ENCODE data around the gene METRNL.

The METRNL gene

DNA sequence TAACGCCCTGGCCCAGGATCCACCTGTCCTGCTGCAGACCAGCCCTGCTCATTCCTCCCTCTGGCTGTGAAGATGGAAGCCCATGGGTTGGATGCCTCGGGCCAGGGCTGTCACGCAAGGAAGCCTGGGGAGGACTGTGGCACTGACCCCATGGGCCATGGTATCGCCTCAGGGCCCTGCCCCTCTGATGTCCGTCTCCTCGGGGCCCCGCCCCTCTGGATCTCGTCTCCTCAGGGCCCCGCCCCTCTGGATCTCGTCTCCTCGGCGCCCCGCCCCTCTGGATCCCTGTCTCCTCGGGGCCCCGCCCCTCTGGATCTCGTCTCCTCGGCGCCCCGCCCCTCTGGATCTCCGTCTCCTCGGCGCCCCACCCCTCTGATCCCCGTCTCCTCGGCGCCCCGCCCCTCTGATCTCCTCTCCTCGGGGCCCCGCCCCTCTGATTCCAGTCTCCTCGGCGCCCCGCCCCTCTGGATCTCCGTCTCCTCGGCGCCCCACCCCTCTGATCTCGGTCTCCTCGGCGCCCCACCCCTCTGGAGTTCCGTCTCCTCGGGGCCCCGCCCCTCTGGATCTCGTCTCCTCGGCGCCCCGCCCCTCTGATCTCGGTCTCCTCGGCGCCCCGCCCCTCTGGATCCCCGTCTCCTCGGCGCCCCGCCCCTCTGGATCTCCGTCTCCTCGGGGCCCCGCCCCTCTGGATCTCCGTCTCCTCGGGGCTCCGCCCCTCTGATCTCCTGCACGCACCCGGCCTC, 24.0 kb downstream of the METRNL start:
- Histone ChIP-seq H3K27ac (ENCODE audit: low read depth, low read length, poor library complexity, severe bottlenecking) (no peak overlapping the region), H3K9me2 (ENCODE audit: low read depth, low read length) (no peaks in the 10 kb centered on the region), H3K9ac (ENCODE audit: low read length) (no peak overlapping the region), H3K4me1 (ENCODE audit: insufficient read depth, low read length, severe bottlenecking) (peaks cover 15% of the 10 kb centered on the region), H3F3A (ENCODE audit: insufficient read depth, low read length) (0 out of 2 replicates have a peak, but pooled peaks cover 5% of the 10 kb centered on the region), H3K9me3 (ENCODE audit: low read length) (no peaks in the 10 kb centered on the region), H3K79me2 (ENCODE audit: insufficient read depth, low read length) (no peaks in the 10 kb centered on the region), H2AFZ (ENCODE audit: low read length) (no peak overlapping the region), H3K36me3 (ENCODE audit: insufficient read depth, low read length) (no peaks in the 10 kb centered on the region), H3K4me2 (ENCODE audit: low read length) (no peak overlapping the region), H3K4me3 (ENCODE audit: low read depth, low read length, poor library complexity, severe bottlenecking) (no peak overlapping the region), H4K20me1 (ENCODE audit: insufficient read depth, low read length) (no peaks in the 10 kb centered on the region), H3K27me3 (ENCODE audit: insufficient read depth, low read length) (peaks cover 7% of the 10 kb centered on the region; the same call in 1 of the 2 replicates)
- TF ChIP-seq, protein P1, sequence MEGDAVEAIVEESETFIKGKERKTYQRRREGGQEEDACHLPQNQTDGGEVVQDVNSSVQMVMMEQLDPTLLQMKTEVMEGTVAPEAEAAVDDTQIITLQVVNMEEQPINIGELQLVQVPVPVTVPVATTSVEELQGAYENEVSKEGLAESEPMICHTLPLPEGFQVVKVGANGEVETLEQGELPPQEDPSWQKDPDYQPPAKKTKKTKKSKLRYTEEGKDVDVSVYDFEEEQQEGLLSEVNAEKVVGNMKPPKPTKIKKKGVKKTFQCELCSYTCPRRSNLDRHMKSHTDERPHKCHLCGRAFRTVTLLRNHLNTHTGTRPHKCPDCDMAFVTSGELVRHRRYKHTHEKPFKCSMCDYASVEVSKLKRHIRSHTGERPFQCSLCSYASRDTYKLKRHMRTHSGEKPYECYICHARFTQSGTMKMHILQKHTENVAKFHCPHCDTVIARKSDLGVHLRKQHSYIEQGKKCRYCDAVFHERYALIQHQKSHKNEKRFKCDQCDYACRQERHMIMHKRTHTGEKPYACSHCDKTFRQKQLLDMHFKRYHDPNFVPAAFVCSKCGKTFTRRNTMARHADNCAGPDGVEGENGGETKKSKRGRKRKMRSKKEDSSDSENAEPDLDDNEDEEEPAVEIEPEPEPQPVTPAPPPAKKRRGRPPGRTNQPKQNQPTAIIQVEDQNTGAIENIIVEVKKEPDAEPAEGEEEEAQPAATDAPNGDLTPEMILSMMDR (IDR thresholded peaks at IDR 0.05; ENCODE audit: low read length) = no peak
- TF ChIP-seq EZH2 (IDR thresholded peaks at IDR 0.05; ENCODE audit: borderline replicate concordance, low read length) = no peak

DNA sequence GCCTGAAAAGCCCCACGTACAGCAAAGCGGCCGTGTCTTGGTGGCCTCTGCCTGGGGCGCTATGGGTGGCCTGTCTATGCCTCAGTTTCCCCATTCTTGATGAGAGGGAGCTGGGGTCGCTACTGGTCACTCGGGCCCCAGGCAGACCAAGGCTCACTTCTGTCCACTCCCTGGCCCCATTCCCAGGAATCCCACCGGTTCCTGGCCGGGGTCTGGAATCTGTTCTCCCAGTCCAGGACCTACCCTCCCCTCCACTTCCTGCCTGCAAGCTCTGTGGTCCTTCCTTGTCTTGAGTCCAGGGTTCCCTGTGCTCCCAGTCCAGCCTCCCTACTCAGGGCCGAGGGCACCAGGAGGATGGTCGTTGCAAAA, 24.5 kb downstream of the METRNL start:
- Histone ChIP-seq H3F3A (ENCODE audit: insufficient read depth, low read length) (0 out of 2 replicates have a peak, but pooled peaks cover 5% of the 10 kb centered on the region), H2AFZ (ENCODE audit: low read length) (no peak overlapping the region), H3K9ac (ENCODE audit: low read length) (no peak overlapping the region), H3K27ac (ENCODE audit: low read depth, low read length, poor library complexity, severe bottlenecking) (no peak overlapping the region), H3K4me1 (ENCODE audit: insufficient read depth, low read length, severe bottlenecking) (peaks cover 14% of the 10 kb centered on the region), H4K20me1 (ENCODE audit: insufficient read depth, low read length) (no peaks in the 10 kb centered on the region), H3K36me3 (ENCODE audit: insufficient read depth, low read length) (no peaks in the 10 kb centered on the region), H3K27me3 (ENCODE audit: insufficient read depth, low read length) (peaks cover 7% of the 10 kb centered on the region; the same call in 1 of the 2 replicates), H3K9me2 (ENCODE audit: low read depth, low read length) (no peaks in the 10 kb centered on the region), H3K9me3 (ENCODE audit: low read length) (no peaks in the 10 kb centered on the region), H3K4me2 (ENCODE audit: low read length) (no peak overlapping the region), H3K79me2 (ENCODE audit: insufficient read depth, low read length) (no peaks in the 10 kb centered on the region), H3K4me3 (ENCODE audit: low read depth, low read length, poor library complexity, severe bottlenecking) (no peak overlapping the region)
- TF ChIP-seq, protein P1 (IDR thresholded peaks at IDR 0.05; ENCODE audit: low read length) = no peak
- no peak for TF ChIP-seq EZH2 (IDR thresholded peaks at IDR 0.05; ENCODE audit: borderline replicate concordance, low read length)

DNA sequence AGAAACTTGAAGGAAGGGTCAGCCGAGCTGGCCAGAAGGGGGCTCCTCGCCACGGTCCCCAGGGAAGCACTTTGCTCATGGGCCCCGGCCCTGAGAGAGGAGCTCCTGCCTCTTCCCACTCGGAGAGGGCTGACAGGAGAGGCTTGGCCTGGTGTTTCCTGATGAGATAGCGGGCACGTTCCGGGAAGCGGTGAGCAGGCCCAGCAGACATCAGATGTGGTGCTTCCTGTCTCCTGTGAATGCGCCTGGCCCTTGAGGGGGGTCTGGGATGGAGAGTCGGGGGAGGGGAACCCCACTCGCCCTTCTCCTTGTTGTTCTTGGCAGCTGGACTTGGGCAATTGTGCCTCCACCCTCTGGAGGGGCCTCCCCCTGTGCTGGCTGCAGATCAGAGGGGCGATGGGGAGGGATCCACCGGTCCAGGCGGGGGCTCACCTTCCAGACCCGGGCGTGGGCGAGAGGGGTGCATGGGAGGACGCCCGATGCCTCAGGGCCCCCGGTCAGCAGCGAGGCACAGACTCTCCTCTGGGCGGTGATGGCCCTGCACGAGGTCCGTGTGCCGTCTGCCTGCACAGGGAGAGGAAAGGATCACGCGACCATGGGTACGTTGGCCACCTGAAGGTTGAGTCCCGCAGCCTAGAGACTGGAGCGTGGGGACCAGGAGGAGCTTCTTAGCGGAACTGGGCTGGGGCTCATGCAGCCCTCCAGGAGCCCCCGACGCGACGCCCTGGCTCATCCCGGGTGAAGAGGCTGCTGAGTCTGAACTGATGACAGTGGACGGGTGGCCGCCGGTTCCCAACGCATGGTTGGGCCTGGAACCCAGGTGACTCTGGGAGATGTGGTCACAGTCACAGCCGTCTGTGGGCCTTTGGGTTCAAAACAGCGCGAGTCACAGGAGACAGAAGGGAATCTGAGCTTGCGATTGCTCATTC, 25.4 kb downstream of the METRNL start:
- H3K36me3 ChIP-seq (ENCODE audit: insufficient read depth, low read length) = no peaks in the 10 kb centered on the region
- no peak overlapping the region for H3K4me2 ChIP-seq (ENCODE audit: low read length)
- no peak overlapping the region for H3K9ac ChIP-seq (ENCODE audit: low read length)
- H3K27me3 ChIP-seq (ENCODE audit: insufficient read depth, low read length) = peaks cover 7% of the 10 kb centered on the region; the same call in 1 of the 2 replicates
- no peak for TF ChIP-seq EZH2 (IDR thresholded peaks at IDR 0.05; ENCODE audit: borderline replicate concordance, low read length)
- TF ChIP-seq, protein P1 (IDR thresholded peaks at IDR 0.05; ENCODE audit: low read length) = no peak
- H3K79me2 ChIP-seq (ENCODE audit: insufficient read depth, low read length) = no peaks in the 10 kb centered on the region
- no peak overlapping the region for H3K4me3 ChIP-seq (ENCODE audit: low read depth, low read length, poor library complexity, severe bottlenecking)
- H3K4me1 ChIP-seq (ENCODE audit: insufficient read depth, low read length, severe bottlenecking) = peaks cover 6% of the 10 kb centered on the region
- H3K27ac ChIP-seq (ENCODE audit: low read depth, low read length, poor library complexity, severe bottlenecking) = no peak overlapping the region
- H3K9me3 ChIP-seq (ENCODE audit: low read length) = no peaks in the 10 kb centered on the region
- no peaks in the 10 kb centered on the region for H3K9me2 ChIP-seq (ENCODE audit: low read depth, low read length)
- no peak overlapping the region for H2AFZ ChIP-seq (ENCODE audit: low read length)
- H4K20me1 ChIP-seq (ENCODE audit: insufficient read depth, low read length) = no peaks in the 10 kb centered on the region
- H3F3A ChIP-seq (ENCODE audit: insufficient read depth, low read length) = 0 out of 2 replicates have a peak, but pooled peaks cover 5% of the 10 kb centered on the region

All from OCI-LY1 (cell line).